ENCODE data around the gene HRH2.

DNA sequence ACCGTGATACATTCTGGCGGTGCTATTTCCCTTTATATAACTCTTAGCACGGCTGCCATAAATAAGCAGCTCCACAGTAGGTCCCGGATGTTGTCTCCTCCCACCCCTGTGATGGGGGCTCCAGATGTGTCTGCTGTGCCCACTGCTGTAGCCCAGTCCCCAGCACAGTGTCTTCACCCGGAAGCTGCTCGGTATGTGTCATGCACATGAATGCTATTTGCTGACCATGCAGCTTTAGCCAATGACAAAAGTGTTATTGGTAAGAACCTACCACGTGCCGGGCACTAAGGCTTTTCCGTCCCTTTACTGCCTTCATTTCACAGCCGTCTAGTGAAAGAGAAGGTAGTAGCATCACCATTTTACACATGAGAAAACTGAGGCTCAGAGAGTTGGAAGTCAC lies 20.2 kb downstream of the HRH2 start:
- no peak for TF ChIP-seq CTCF (IDR thresholded peaks at IDR 0.05)
- TF ChIP-seq POLR2A (IDR thresholded peaks at IDR 0.05), result no peak

Measured in body of pancreas (tissue), 4 donors.